GM12891 (cell line): ENCODE data around the gene F3.
"Not testable (repeated sequence)": the region's sequence is repeated elsewhere in the genome, so short reads cannot be mapped to it uniquely, and the experiment has no call there.

Experiments
- POLR2A ChIP-seq: IDR thresholded peaks from 2 replicates; pipeline ENCODE4 v1.6.1; 2011; ENCODE audit warnings: low read depth, low read length, control low read depth
- POLR2AphosphoS5 ChIP-seq: IDR thresholded peaks from 2 replicates; pipeline ENCODE4 v1.6.1; 2011; ENCODE audit warnings: low read depth, low read length, control low read depth
- POU2F2 ChIP-seq: IDR thresholded peaks from 2 replicates; pipeline ENCODE4 v1.6.1; 2011; ENCODE audit warnings: low read depth, mild to moderate bottlenecking, control low read depth, low read length, moderate library complexity
- SPI1 ChIP-seq: IDR thresholded peaks from 2 replicates; pipeline ENCODE4 v1.6.1; 2011; ENCODE audit warnings: low read depth, low read length, control low read depth
- TAF1 ChIP-seq: IDR thresholded peaks from 2 replicates; pipeline ENCODE4 v1.6.1; 2011; ENCODE audit warnings: low read depth, low read length, control low read depth

DNA sequence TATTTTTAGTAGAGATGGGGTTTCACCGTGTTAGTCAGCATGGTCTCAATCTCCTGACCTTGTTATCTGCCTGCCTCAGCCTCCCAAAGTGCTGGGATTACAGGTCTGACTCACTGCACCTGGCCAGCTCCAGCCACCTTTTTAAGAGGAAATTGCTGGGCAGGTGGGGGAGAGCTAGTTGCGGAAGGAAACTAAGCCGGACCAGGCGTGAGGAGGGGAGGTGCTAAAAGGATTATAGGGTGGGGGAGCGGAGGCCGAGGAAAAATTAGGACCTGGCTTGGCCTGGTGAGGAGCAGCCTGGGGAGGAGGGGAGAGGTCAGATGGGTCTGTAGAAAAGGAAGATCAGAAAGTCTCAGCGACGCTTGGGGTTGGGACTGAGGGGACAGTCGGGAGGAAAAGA, 29.4 kb upstream of the F3 start:
- TF ChIP-seq TAF1, POLR2A, POLR2AphosphoS5, POU2F2, SPI1: not testable (repeated sequence)
